ENCODE results near the gene GALR3. TPM values are rescaled to one million over a fixed set of nuclear protein-coding genes. Genes with fewer than 3 reads are reported as not detected.

Gene GALR3
- total RNA-seq, 4 donors from 2014 or later: not detected

- no peak for TF ChIP-seq CTCF (IDR thresholded peaks at IDR 0.05)
- TF ChIP-seq POLR2A (IDR thresholded peaks at IDR 0.05): no peak
- no peak overlapping the region for H3K4me3 ChIP-seq (ENCODE audit: low read depth, poor library complexity, severe bottlenecking)
- no peak for DNase-seq (ENCODE audit: low spot score in 2 of 2)
- intact Hi-C loops (cut with DNase I; ENCODE audit: low total_unique reads): no loop called here
- WGBS, 2 donors: 32 to 48% methylated on average over 9 of the region's 9 CpGs
Measured at GRCh38 chr22:37827056-37827455, 3.9 kb downstream of the GALR3 start.

- no peak for DNase-seq (ENCODE audit: low spot score in 2 of 2)
- 84 to 91% methylated on average over 10 to 13 of the region's 14 CpGs for WGBS, 2 donors
- intact Hi-C loops (cut with DNase I; ENCODE audit: low total_unique reads): no loop called here
- TF ChIP-seq POLR2A (IDR thresholded peaks at IDR 0.05): no peak
- no peak for TF ChIP-seq CTCF (IDR thresholded peaks at IDR 0.05)
- no peak overlapping the region for H3K4me3 ChIP-seq (ENCODE audit: low read depth, poor library complexity, severe bottlenecking)
Measured at GRCh38 chr22:37830093-37830842, 7.1 kb downstream of the GALR3 start.

GRCh38 chr22:37831472-37831871 lies 8.3 kb downstream of the GALR3 start:
- no peak for DNase-seq (ENCODE audit: low spot score in 2 of 2)
- TF ChIP-seq POLR2A (IDR thresholded peaks at IDR 0.05) (no peak), CTCF (IDR thresholded peaks at IDR 0.05) (no peak)
- 94 to 98% methylated on average over 11 of the region's 11 CpGs for WGBS, 2 donors
- intact Hi-C loops (cut with DNase I; ENCODE audit: low total_unique reads): no loop called here
- H3K4me3 ChIP-seq (ENCODE audit: low read depth, poor library complexity, severe bottlenecking): no peak overlapping the region

GRCh38 chr22:37832022-37832857 lies 9.1 kb downstream of the GALR3 start:
- intact Hi-C loops (cut with DNase I; ENCODE audit: low total_unique reads): no loop called here
- WGBS, 2 donors: 94 to 97% methylated on average over 14 to 16 of the region's 16 CpGs
- H3K4me3 ChIP-seq (ENCODE audit: low read depth, poor library complexity, severe bottlenecking): no peak overlapping the region
- DNase-seq (ENCODE audit: low spot score in 2 of 2): no peak
- TF ChIP-seq POLR2A (IDR thresholded peaks at IDR 0.05): no peak
- TF ChIP-seq CTCF (IDR thresholded peaks at IDR 0.05): no peak

GRCh38 chr22:37842015-37842793 lies 19.0 kb downstream of the GALR3 start:
- 72 to 82% methylated on average over 10 of the region's 10 CpGs for WGBS, 2 donors
- intact Hi-C loops (cut with DNase I; ENCODE audit: low total_unique reads): no loop called here
- no peak overlapping the region for H3K4me3 ChIP-seq (ENCODE audit: low read depth, poor library complexity, severe bottlenecking)
- DNase-seq (ENCODE audit: low spot score in 2 of 2): no peak
- TF ChIP-seq CTCF (IDR thresholded peaks at IDR 0.05) (no peak), POLR2A (IDR thresholded peaks at IDR 0.05) (no peak)
